ENCODE results near the gene SIDT1.
"Not testable (repeated sequence)": the region's sequence is repeated elsewhere in the genome, so short reads cannot be mapped to it uniquely, and the experiment has no call there.

Gene SIDT1

GRCh38 chr3:113626503-113627371, 94.4 kb downstream of the SIDT1 start:
- TF ChIP-seq POLR2AphosphoS5 (IDR thresholded peaks at IDR 0.05; ENCODE audit: low read depth, low read length), result no peak
- TF ChIP-seq POLR2A (IDR thresholded peaks at IDR 0.05; ENCODE audit: low read depth, low read length), result no peak
- no peak for TF ChIP-seq TAF1 (IDR thresholded peaks at IDR 0.05; ENCODE audit: borderline replicate concordance, low read depth, low read length)
- no peak for FAIRE-seq
- DNase-seq (ENCODE audit: insufficient read length), result no peak

GRCh38 chr3:113628316-113628715, 96.0 kb downstream of the SIDT1 start:
- DNase-seq (ENCODE audit: insufficient read length) (no peak), FAIRE-seq (no peak)
- TF ChIP-seq TAF1 (IDR thresholded peaks at IDR 0.05; ENCODE audit: borderline replicate concordance, low read depth, low read length), result no peak
- no peak for TF ChIP-seq POLR2A (IDR thresholded peaks at IDR 0.05; ENCODE audit: low read depth, low read length)
- TF ChIP-seq POLR2AphosphoS5 (IDR thresholded peaks at IDR 0.05; ENCODE audit: low read depth, low read length), result no peak

- FAIRE-seq (no peak), DNase-seq (ENCODE audit: insufficient read length) (no peak)
- no peak for TF ChIP-seq POLR2AphosphoS5 (IDR thresholded peaks at IDR 0.05; ENCODE audit: low read depth, low read length)
- TF ChIP-seq POLR2A (IDR thresholded peaks at IDR 0.05; ENCODE audit: low read depth, low read length), result no peak
- TF ChIP-seq TAF1 (IDR thresholded peaks at IDR 0.05; ENCODE audit: borderline replicate concordance, low read depth, low read length), result no peak
These were observed 96.4 kb downstream of the SIDT1 start for GRCh38 chr3:113628788-113629187.

- no peak for FAIRE-seq
- no peak for TF ChIP-seq POLR2A (IDR thresholded peaks at IDR 0.05; ENCODE audit: low read depth, low read length)
- no peak for TF ChIP-seq TAF1 (IDR thresholded peaks at IDR 0.05; ENCODE audit: borderline replicate concordance, low read depth, low read length)
- no peak for DNase-seq (ENCODE audit: insufficient read length)
These were observed 97.4 kb downstream of the SIDT1 start for GRCh38 chr3:113629584-113630421.

DNA sequence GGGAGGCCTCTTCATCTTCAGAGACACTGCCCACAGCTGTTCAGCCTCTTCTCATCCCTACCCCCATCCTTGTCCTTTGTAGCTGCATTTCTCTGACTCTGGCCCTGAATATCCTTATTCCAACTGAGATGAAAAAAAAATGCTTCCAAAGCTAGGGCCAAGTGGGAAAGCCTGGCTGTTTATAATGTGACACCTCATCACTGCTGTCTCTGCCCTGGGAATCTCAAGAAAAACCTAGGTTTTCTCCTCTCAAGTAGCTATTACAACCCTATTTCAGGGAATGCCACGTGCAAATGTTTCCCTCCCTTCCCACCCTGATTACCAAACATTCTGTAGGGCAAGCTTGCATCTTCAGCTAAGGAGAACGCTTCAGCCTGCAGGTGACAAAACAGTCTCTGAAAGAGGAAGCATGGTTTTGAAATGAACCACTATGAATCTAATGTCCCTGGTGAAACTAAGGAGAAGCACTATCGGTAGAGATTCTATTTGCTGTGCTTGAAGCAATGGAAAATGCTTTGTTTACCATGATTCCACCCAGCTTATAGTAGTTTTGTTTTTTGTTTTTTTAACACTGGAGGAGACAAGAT, 98.7 kb downstream of the SIDT1 start:
- FAIRE-seq (no peak), DNase-seq (ENCODE audit: insufficient read length) (no peak)
- TF ChIP-seq POLR2AphosphoS5 (IDR thresholded peaks at IDR 0.05; ENCODE audit: low read depth, low read length) (no peak), POLR2A (IDR thresholded peaks at IDR 0.05; ENCODE audit: low read depth, low read length) (no peak), TAF1 (IDR thresholded peaks at IDR 0.05; ENCODE audit: borderline replicate concordance, low read depth, low read length) (no peak)

- TF ChIP-seq POLR2A (IDR thresholded peaks at IDR 0.05; ENCODE audit: low read depth, low read length) (no peak), TAF1 (IDR thresholded peaks at IDR 0.05; ENCODE audit: borderline replicate concordance, low read depth, low read length) (no peak), POLR2AphosphoS5 (IDR thresholded peaks at IDR 0.05; ENCODE audit: low read depth, low read length) (no peak)
These were observed 99.2 kb downstream of the SIDT1 start for GRCh38 chr3:113631573-113631972.

GRCh38 chr3:113634782-113635474, 102.6 kb downstream of the SIDT1 start:
- TF ChIP-seq POLR2AphosphoS5 (IDR thresholded peaks at IDR 0.05; ENCODE audit: low read depth, low read length) (no peak), POLR2A (IDR thresholded peaks at IDR 0.05; ENCODE audit: low read depth, low read length) (no peak), TAF1 (IDR thresholded peaks at IDR 0.05; ENCODE audit: borderline replicate concordance, low read depth, low read length) (no peak)
- FAIRE-seq, result no peak
- DNase-seq (ENCODE audit: insufficient read length), result no peak

More at GRCh38 chr3:113631573-113631972, 99.2 kb downstream of the SIDT1 start:
- no peak for DNase-seq (ENCODE audit: insufficient read length)
- no peak for FAIRE-seq

GRCh38 chr3:113636034-113636433, 103.7 kb downstream of the SIDT1 start:
- not testable (repeated sequence) for DNase-seq (ENCODE audit: insufficient read length); FAIRE-seq

DNA sequence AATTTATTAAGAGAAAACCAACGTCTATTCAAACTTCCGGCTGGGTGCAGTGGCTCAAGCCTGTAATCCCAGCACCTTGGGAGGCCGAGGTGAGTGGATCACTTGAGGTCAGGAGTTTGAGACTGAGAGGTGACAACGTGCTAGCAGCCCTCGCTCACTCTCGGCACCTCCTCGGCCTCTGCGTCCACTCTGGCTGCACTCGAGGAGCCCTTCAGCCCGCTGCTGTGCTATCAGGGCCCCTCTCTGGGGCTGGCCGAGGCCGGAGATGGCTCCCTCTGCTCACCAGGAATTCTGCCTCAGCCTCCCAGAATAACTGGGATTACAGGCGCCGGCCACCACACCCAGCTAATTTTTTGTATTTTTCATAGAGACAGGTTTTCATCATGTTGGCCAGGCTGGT, 105.4 kb downstream of the SIDT1 start:
- DNase-seq (ENCODE audit: insufficient read length) (no peak), FAIRE-seq (no peak)
- TF ChIP-seq POLR2AphosphoS5 (IDR thresholded peaks at IDR 0.05; ENCODE audit: low read depth, low read length) (no peak), POLR2A (IDR thresholded peaks at IDR 0.05; ENCODE audit: low read depth, low read length) (no peak), TAF1 (IDR thresholded peaks at IDR 0.05; ENCODE audit: borderline replicate concordance, low read depth, low read length) (no peak)

DNA sequence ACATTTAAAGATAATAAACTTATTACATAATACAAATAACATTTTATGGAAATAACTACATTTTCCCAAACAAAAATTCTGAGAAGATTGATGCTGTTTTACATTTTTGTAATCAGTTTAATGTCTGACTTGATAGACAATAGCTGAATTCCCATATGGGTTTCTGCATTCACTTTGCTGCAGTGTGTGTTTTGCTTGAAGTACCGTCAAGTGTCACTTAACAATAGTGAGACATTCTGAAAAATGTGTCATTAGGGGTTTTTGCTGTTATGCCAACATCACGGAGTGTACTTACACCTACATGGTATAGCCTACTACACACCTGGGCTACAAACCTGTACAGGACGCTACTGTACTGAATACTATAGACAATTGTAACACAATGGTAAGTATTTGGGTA, 106.6 kb downstream of the SIDT1 start:
- FAIRE-seq (no peak), DNase-seq (ENCODE audit: insufficient read length) (no peak)
- TF ChIP-seq POLR2AphosphoS5 (IDR thresholded peaks at IDR 0.05; ENCODE audit: low read depth, low read length), result no peak

DNA sequence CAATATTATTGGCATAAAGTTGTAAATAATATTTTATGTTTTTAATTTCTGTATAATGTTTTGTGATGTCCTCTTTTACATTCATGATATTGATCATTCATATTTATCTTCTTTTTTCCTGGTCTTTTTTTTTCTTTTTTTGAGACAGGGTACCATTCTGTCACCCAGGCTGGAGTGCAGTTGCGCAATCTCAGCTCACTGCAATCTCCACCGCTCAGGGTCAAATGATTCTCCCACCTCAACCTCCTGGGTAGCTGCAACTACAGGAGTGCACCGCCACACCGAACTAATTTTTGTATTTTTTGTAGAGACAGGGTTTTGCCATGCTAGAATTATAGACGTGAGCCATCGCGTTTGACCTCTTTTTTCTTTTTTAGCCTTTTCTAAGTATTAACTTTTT, 111.2 kb downstream of the SIDT1 start:
- no peak for TF ChIP-seq POLR2A (IDR thresholded peaks at IDR 0.05; ENCODE audit: low read depth, low read length)
- no peak for TF ChIP-seq POLR2AphosphoS5 (IDR thresholded peaks at IDR 0.05; ENCODE audit: low read depth, low read length)
- TF ChIP-seq TAF1 (IDR thresholded peaks at IDR 0.05; ENCODE audit: borderline replicate concordance, low read depth, low read length), result no peak

More for the DNA sequence above, 111.2 kb downstream of the SIDT1 start:
- DNase-seq (ENCODE audit: insufficient read length) (no peak), FAIRE-seq (no peak)
